Osteocyte (in vitro differentiated cells): ENCODE data around the gene RNU6-9. TPM values are rescaled to one million over a fixed set of nuclear protein-coding genes. Genes with fewer than 3 reads are reported as not detected.

Experiments used
- DNase-seq: peaks from one replicate; pipeline ENCODE4 v3.0.0; 2021; ENCODE audit warnings: mixed read lengths; ENCODE audit not compliant: unreplicated experiment; ENCODE audit errors: extremely low spot score
- H3K27ac Mint-ChIP-seq: one replicate; pipeline ENCODE4 v1.8.0; 2021; ENCODE audit warnings: mild to moderate bottlenecking, mixed read lengths; ENCODE audit not compliant: unreplicated experiment
- H3K27me3 Mint-ChIP-seq: one replicate; pipeline ENCODE4 v1.8.0; 2021; ENCODE audit warnings: mixed read lengths; ENCODE audit not compliant: unreplicated experiment
- H3K36me3 Mint-ChIP-seq: one replicate; pipeline ENCODE4 v1.8.0; 2021; ENCODE audit warnings: mixed read lengths; ENCODE audit not compliant: unreplicated experiment
- H3K4me1 Mint-ChIP-seq: one replicate; pipeline ENCODE4 v1.8.0; 2021; ENCODE audit warnings: mixed read lengths; ENCODE audit not compliant: unreplicated experiment
- H3K4me3 Mint-ChIP-seq: one replicate; pipeline ENCODE4 v1.8.0; 2021; ENCODE audit warnings: mild to moderate bottlenecking, moderate library complexity, mixed read lengths; ENCODE audit not compliant: unreplicated experiment
- H3K9me3 Mint-ChIP-seq: one replicate; pipeline ENCODE4 v1.8.0; 2021; ENCODE audit warnings: mixed read lengths; ENCODE audit not compliant: unreplicated experiment
- total RNA-seq: library from RNA; stranded (reverse); gene quantifications from 2 replicates; pipeline ENCODE4 v1.2.1, GENCODE V29; 2021
- TF ChIP-seq, protein P1 (sequence below): fragments of 200-600 bp; sonication (generic); IDR thresholded peaks from 2 replicates; pipeline ENCODE4 v1.5.0; 2021; ENCODE audit warnings: antibody characterized with exemption, mild to moderate bottlenecking, moderate library complexity

The RNU6-9 gene
- total RNA-seq, 1 donor from 2014 or later = not detected

DNA sequence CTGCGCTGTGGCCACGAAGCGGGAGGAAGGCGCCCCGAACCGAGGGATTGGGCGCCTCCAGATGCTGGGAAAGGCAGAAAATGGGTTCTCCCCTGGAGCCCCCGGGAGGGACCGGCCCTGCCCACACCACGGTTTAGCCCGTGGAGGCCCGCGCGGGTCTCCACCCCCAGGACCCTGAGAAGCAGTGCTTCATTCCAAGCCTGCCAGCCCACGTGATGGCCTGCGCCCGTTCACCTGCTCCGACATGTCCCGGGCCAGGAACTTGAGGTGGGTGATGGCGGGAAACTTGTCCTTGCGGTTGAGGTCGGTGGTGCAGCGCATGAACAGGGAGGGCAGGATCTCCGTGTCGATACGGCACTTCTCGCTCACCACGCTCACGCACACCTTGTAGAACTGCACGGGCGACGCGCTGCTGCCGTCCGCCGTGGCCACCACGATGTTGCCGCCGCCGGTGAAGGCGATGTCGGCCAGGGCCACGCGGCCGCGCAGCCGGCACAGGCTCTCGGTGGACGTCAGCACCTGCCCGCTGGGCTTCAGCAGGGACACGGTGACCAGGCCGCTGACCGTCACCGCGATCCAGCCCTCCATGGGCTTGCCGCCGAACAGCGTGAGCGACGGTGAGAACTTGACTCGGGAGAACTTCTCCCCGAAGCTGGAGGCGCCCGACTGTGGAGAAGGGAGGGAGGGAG lies 7.6 kb upstream of the RNU6-9 start:
- TF ChIP-seq, protein P1, sequence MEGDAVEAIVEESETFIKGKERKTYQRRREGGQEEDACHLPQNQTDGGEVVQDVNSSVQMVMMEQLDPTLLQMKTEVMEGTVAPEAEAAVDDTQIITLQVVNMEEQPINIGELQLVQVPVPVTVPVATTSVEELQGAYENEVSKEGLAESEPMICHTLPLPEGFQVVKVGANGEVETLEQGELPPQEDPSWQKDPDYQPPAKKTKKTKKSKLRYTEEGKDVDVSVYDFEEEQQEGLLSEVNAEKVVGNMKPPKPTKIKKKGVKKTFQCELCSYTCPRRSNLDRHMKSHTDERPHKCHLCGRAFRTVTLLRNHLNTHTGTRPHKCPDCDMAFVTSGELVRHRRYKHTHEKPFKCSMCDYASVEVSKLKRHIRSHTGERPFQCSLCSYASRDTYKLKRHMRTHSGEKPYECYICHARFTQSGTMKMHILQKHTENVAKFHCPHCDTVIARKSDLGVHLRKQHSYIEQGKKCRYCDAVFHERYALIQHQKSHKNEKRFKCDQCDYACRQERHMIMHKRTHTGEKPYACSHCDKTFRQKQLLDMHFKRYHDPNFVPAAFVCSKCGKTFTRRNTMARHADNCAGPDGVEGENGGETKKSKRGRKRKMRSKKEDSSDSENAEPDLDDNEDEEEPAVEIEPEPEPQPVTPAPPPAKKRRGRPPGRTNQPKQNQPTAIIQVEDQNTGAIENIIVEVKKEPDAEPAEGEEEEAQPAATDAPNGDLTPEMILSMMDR = no peak

DNA sequence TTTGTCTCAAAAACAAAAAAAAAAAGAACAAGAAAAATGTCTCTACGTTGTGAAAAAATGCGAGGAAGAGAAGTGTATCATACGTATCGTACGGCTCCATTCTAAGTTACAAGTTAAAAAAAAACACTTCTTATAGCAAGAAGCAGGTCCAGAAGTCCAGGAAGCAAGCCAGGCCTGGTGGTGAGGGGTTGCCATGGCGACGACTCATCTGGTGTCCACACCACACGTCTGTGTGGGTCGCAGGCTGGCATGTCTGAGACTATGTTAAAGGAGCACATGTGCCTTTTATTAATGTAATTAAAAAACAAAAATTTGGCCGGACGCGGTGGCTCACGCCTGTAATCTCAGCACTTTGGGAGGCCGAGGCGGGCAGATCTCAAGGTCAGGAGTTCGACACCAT lies 6.2 kb upstream of the RNU6-9 start:
- Mint-ChIP-seq H3K4me3 (no peak overlapping the region), H3K36me3 (peaks cover 10% of the 10 kb centered on the region), H3K27me3 (no peaks in the 10 kb centered on the region), H3K27ac (no peak overlapping the region), H3K9me3 (no peaks in the 10 kb centered on the region), H3K4me1 (peaks cover 7% of the 10 kb centered on the region)
- no peak for DNase-seq
- TF ChIP-seq, protein P1 = no peak

More for the DNA sequence above, 7.6 kb upstream of the RNU6-9 start:
- no peak overlapping the region for H3K4me3 Mint-ChIP-seq
- no peaks in the 10 kb centered on the region for H3K27me3 Mint-ChIP-seq
- H3K36me3 Mint-ChIP-seq = peaks cover 20% of the 10 kb centered on the region
- H3K27ac Mint-ChIP-seq = no peak overlapping the region
- no peak for DNase-seq
- H3K9me3 Mint-ChIP-seq = no peaks in the 10 kb centered on the region
- H3K4me1 Mint-ChIP-seq = no peaks in the 10 kb centered on the region

DNA sequence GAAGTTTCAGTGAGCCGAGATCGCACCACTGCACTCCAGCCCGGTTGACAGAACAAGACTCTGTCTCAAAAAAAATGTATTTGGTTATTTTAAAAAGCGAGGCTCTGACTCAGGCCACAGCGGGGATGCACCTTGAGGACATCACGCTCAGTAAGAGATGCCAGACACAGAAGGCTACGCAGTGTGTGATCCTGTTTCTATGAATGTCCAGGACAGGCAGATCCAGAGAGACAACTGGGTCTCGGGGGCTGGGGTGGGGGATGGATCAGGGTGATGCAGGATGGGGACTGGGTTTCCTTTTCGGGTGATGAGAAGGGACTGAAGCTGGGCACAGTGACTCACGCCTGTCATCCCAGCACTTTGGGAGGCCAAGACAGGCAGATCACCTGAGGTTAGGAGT lies 5.7 kb upstream of the RNU6-9 start:
- Mint-ChIP-seq H3K9me3 (no peaks in the 10 kb centered on the region), H3K27ac (no peak overlapping the region), H3K27me3 (no peaks in the 10 kb centered on the region), H3K36me3 (peaks cover 7% of the 10 kb centered on the region), H3K4me1 (peaks cover 8% of the 10 kb centered on the region), H3K4me3 (no peak overlapping the region)
- DNase-seq = no peak
- TF ChIP-seq, protein P1 = no peak

GRCh38 chr19:888581-889385 lies 4.5 kb upstream of the RNU6-9 start:
- Mint-ChIP-seq H3K27me3 (no peaks in the 10 kb centered on the region), H3K36me3 (peaks cover 7% of the 10 kb centered on the region), H3K4me3 (no peak overlapping the region)

More at GRCh38 chr19:888581-889385, 4.5 kb upstream of the RNU6-9 start:
- no peak for DNase-seq
- TF ChIP-seq, protein P1 = no peak
- peaks cover 15% of the 10 kb centered on the region for H3K4me1 Mint-ChIP-seq
- H3K9me3 Mint-ChIP-seq = no peaks in the 10 kb centered on the region
- no peak overlapping the region for H3K27ac Mint-ChIP-seq
